HG03108 (cell line): Measurements from ENCODE around the gene FOXP1.

Source experiments
- ATAC-seq: cut with Tn5 transposase; IDR thresholded peaks from one replicate; pipeline ENCODE4 v1.9.1; 2021; ENCODE audit warnings: moderate library complexity; ENCODE audit not compliant: unreplicated experiment

Gene FOXP1

GRCh38 chr3:71288269-71288930 is 295.1 kb downstream of the FOXP1 start:
- no peak for ATAC-seq

GRCh38 chr3:71285086-71285485 is 298.4 kb downstream of the FOXP1 start:
- ATAC-seq: no peak

GRCh38 chr3:71282976-71283375 is 300.6 kb downstream of the FOXP1 start:
- ATAC-seq: no peak

GRCh38 chr3:71281280-71281679 is 302.2 kb downstream of the FOXP1 start:
- no peak for ATAC-seq

- no peak for ATAC-seq
Observed at GRCh38 chr3:71277341-71277740, 306.2 kb downstream of the FOXP1 start.

GRCh38 chr3:71276531-71276930 is 307.0 kb downstream of the FOXP1 start:
- no peak for ATAC-seq

- ATAC-seq: no peak
Observed at GRCh38 chr3:71273453-71273852, 310.1 kb downstream of the FOXP1 start.

- no peak for ATAC-seq
Observed at GRCh38 chr3:71271596-71271995, 311.9 kb downstream of the FOXP1 start.

GRCh38 chr3:71269906-71270305 is 313.6 kb downstream of the FOXP1 start:
- no peak for ATAC-seq

- no peak for ATAC-seq
Observed at GRCh38 chr3:71268462-71268999, 315.0 kb downstream of the FOXP1 start.

- ATAC-seq: no peak
Observed at GRCh38 chr3:71266875-71267274, 316.7 kb downstream of the FOXP1 start.

- no peak for ATAC-seq
Observed at GRCh38 chr3:71265365-71265915, 318.1 kb downstream of the FOXP1 start.

- ATAC-seq: no peak
Observed at GRCh38 chr3:71264840-71265239, 318.7 kb downstream of the FOXP1 start.

- no peak for ATAC-seq
Observed at GRCh38 chr3:71262364-71263265, 320.9 kb downstream of the FOXP1 start.

GRCh38 chr3:71260782-71261181 is 322.7 kb downstream of the FOXP1 start:
- ATAC-seq: peak; percentile 55

- ATAC-seq: no peak
Observed at GRCh38 chr3:71258526-71258925, 325.0 kb downstream of the FOXP1 start.

- ATAC-seq: no peak
Observed at GRCh38 chr3:71258116-71258515, 325.4 kb downstream of the FOXP1 start.

- no peak for ATAC-seq
Observed at GRCh38 chr3:71255498-71255897, 328.0 kb downstream of the FOXP1 start.

- ATAC-seq: no peak
Observed at GRCh38 chr3:71254281-71255057, 329.1 kb downstream of the FOXP1 start.

- ATAC-seq: no peak
Observed at GRCh38 chr3:71253169-71253568, 330.4 kb downstream of the FOXP1 start.

GRCh38 chr3:71252466-71252865 is 331.1 kb downstream of the FOXP1 start:
- ATAC-seq: no peak
